Uterus (tissue), 2 donors: ENCODE measurements around the gene ZNF469.

ENCODE experiments used
- POLR2A ChIP-seq, 2 donors: fragments of 450-650 bp; IDR thresholded peaks; one replicate each; pipeline ENCODE4 v1.6.1; 2016; ENCODE audit warnings: antibody characterized with exemption in 2 of 2, mild to moderate bottlenecking in 1 of 2, moderate library complexity in 1 of 2
- TF ChIP-seq, protein P1 (sequence below), 4 experiments: fragments of 200-600 bp in 2 of 4; fragments of 450-650 bp in 2 of 4; sonication (generic) in 2 of 4; IDR thresholded peaks; one replicate each; pipeline ENCODE4 v1.5.1; 2016 to 2019; ENCODE audit warnings: antibody characterized with exemption in 4 of 4, mild to moderate bottlenecking in 2 of 4, moderate library complexity in 1 of 4

DNA sequence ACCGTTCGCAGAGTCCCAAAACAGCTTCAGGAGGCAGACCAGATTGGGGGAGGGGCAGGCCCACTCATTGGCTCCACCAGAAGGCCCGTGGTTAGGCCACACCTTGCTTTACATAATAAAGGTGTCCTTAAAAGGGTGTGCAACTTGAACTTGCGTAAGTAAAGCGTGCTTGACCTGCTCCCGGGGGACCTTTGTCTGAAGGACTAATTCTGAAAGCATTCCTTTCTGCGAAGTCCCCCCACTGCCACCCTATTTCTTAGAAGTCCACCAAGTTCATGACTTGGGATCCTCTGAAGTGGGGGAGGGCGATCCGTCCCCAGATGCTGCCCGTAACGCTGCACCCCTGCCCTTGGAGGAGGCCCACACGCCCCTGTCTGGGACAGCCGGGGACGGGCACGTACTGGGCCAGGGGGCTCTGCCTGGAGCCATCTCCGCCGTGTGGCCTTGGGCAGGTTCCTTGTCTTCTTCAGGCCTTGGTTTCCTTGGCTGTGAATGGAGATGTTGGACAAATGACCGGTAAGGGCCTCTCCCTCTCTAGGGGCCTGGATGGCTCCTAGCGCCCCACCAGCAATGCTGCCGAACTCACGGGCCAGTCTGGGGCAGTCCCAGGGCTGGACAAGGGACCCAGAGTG, 823 bp upstream of the ZNF469 start:
- no peak for TF ChIP-seq POLR2A (IDR thresholded peaks at IDR 0.05)
- TF ChIP-seq, protein P1, sequence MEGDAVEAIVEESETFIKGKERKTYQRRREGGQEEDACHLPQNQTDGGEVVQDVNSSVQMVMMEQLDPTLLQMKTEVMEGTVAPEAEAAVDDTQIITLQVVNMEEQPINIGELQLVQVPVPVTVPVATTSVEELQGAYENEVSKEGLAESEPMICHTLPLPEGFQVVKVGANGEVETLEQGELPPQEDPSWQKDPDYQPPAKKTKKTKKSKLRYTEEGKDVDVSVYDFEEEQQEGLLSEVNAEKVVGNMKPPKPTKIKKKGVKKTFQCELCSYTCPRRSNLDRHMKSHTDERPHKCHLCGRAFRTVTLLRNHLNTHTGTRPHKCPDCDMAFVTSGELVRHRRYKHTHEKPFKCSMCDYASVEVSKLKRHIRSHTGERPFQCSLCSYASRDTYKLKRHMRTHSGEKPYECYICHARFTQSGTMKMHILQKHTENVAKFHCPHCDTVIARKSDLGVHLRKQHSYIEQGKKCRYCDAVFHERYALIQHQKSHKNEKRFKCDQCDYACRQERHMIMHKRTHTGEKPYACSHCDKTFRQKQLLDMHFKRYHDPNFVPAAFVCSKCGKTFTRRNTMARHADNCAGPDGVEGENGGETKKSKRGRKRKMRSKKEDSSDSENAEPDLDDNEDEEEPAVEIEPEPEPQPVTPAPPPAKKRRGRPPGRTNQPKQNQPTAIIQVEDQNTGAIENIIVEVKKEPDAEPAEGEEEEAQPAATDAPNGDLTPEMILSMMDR (IDR thresholded peaks at IDR 0.05) = no peak
